Posterior cingulate gyrus (tissue), 11 donors: ENCODE results near the gene CSTA.
"Not testable (repeated sequence)": the region's sequence is repeated elsewhere in the genome, so short reads cannot be mapped to it uniquely, and the experiment has no call there.

ENCODE experiments used
- DNase-seq, 10 donors: peaks; one replicate each; pipeline versions ENCODE4 v3.0.0 to v3.0.0-alpha.2; 2020 to 2021; ENCODE audit warnings: mixed read lengths in 3 of 10
- intact Hi-C: fragments of 100-400 bp; cut with DNase I; formaldehyde crosslinking; loops from one replicate; pipeline ENCODE4 v1.15.1; 2023

The CSTA gene

GRCh38 chr3:122318620-122319019 lies 6.4 kb upstream of the CSTA start:
- no peak for DNase-seq
- intact Hi-C loops, result no loop called here

GRCh38 chr3:122322095-122323075 lies 2.7 kb upstream of the CSTA start:
- DNase-seq, result no peak
- intact Hi-C loops, result no loop called here

GRCh38 chr3:122325769-122326168 lies 721 bp downstream of the CSTA start:
- intact Hi-C loops, result no loop called here
- DNase-seq, result no peak

GRCh38 chr3:122331886-122332285 lies 6.8 kb downstream of the CSTA start:
- no peak for DNase-seq
- intact Hi-C loops, result no loop called here

GRCh38 chr3:122332551-122332950 lies 7.5 kb downstream of the CSTA start:
- DNase-seq, result no peak
- intact Hi-C loops, result no loop called here

GRCh38 chr3:122342803-122343202 lies 17.8 kb downstream of the CSTA start:
- intact Hi-C loops, result no loop called here
- DNase-seq, result no peak

- intact Hi-C loops, result no loop called here
- no peak for DNase-seq
Observed at GRCh38 chr3:122343654-122344053, 18.6 kb downstream of the CSTA start.

- intact Hi-C loops, result no loop called here
- DNase-seq, result no peak
Observed at GRCh38 chr3:122349171-122349570, 24.1 kb downstream of the CSTA start.

- intact Hi-C loops, result no loop called here
- DNase-seq, result peak in 1 of 10 donors; percentile 11
Observed at GRCh38 chr3:122350814-122351418, 25.9 kb downstream of the CSTA start.

- intact Hi-C loops, result no loop called here
- DNase-seq, result no peak
Observed at GRCh38 chr3:122351612-122352011, 26.6 kb downstream of the CSTA start.

- intact Hi-C loops, result no loop called here
- no peak for DNase-seq
Observed at GRCh38 chr3:122353215-122353614, 28.2 kb downstream of the CSTA start.

- intact Hi-C loops, result no loop called here
- DNase-seq, result no peak
Observed at GRCh38 chr3:122353893-122354401, 28.9 kb downstream of the CSTA start.

- DNase-seq, result no peak
- intact Hi-C loops, result no loop called here
Observed at GRCh38 chr3:122355612-122356011, 30.6 kb downstream of the CSTA start.

- DNase-seq, result peak in 5 of 10 donors; percentile 11 to 85 (median 14)
Observed at GRCh38 chr3:122356402-122356801, 31.4 kb downstream of the CSTA start.

GRCh38 chr3:122357828-122358702 lies 33.0 kb downstream of the CSTA start:
- intact Hi-C loops, result no loop called here
- no peak for DNase-seq

More at GRCh38 chr3:122356402-122356801, 31.4 kb downstream of the CSTA start:
- intact Hi-C loops, result no loop called here

GRCh38 chr3:122358703-122359032 lies 33.6 kb downstream of the CSTA start:
- no peak for DNase-seq
- intact Hi-C loops, result no loop called here

GRCh38 chr3:122362026-122362425 lies 37.0 kb downstream of the CSTA start:
- DNase-seq, result no peak

GRCh38 chr3:122364490-122364889 lies 39.4 kb downstream of the CSTA start:
- intact Hi-C loops, result no loop called here
- no peak for DNase-seq

More at GRCh38 chr3:122362026-122362425, 37.0 kb downstream of the CSTA start:
- intact Hi-C loops, result no loop called here

GRCh38 chr3:122365073-122365472 lies 40.0 kb downstream of the CSTA start:
- intact Hi-C loops, result no loop called here

GRCh38 chr3:122365582-122366378 lies 40.7 kb downstream of the CSTA start:
- DNase-seq, intact Hi-C loops: not testable (repeated sequence)

More at GRCh38 chr3:122365073-122365472, 40.0 kb downstream of the CSTA start:
- no peak for DNase-seq
